Left kidney (tissue), 8 donors: ENCODE results near the gene MLLT10. TPM values are rescaled to one million over a fixed set of nuclear protein-coding genes. Genes with fewer than 3 reads are reported as not detected.

Experiments
- DNase-seq: peaks from one replicate; pipeline ENCODE4 v3.0.0-alpha.2; 2013
- long read RNA-seq, 8 donors: transcript quantifications; one replicate each; lab custom pipeline, GENCODE V29; 2026
- polyA plus RNA-seq: library from polyadenylated mRNA; unstranded; fragments of 120-200 nt; gene quantifications from one replicate; pipeline ENCODE4 v1.2.1, GENCODE V29; 2013; ENCODE audit not compliant: insufficient read length

The MLLT10 gene
- polyA plus RNA-seq: 56.9 TPM
- long read RNA-seq, donor 1, partial matches to known transcripts: 0 of 3 reads
- long read RNA-seq, donor 1, other reads (novel, unspliced or antisense): 0 of 3 reads
- long read RNA-seq, donor 2, partial matches to known transcripts: 31 of 33 reads
- long read RNA-seq, donor 2, other reads (novel, unspliced or antisense): 0 of 33 reads
- long read RNA-seq, donor 3, partial matches to known transcripts: 0 of 1 reads
- long read RNA-seq, donor 3, other reads (novel, unspliced or antisense): 0 of 1 reads
- long read RNA-seq, donor 4: 0 reads
- long read RNA-seq, donor 5, full-length matches to known transcripts: 3 of 226 reads
- long read RNA-seq, donor 5, partial matches to known transcripts: 212 of 226 reads
- long read RNA-seq, donor 5, other reads (novel, unspliced or antisense): 11 of 226 reads
- long read RNA-seq, donor 6, partial matches to known transcripts: 0 of 2 reads
- long read RNA-seq, donor 6, other reads (novel, unspliced or antisense): 0 of 2 reads
- long read RNA-seq, donor 7: 0 reads
- long read RNA-seq, donor 8, partial matches to known transcripts: 54 of 88 reads
- long read RNA-seq, donor 8, other reads (novel, unspliced or antisense): 34 of 88 reads

GRCh38 chr10:21533467-21534279, at the start of gene MLLT10:
Gene MLLT10, plus strand, starts transcription at chr10:21534232. Its CDS starts 413 bp downstream, at chr10:21534645.
- DNase-seq: peak; percentile 95

GRCh38 chr10:21487416-21488180, 46.4 kb upstream of the MLLT10 start:
- DNase-seq: no peak

- no peak for DNase-seq
Measured at GRCh38 chr10:21488246-21488956, 45.6 kb upstream of the MLLT10 start.

- DNase-seq: no peak
Measured at GRCh38 chr10:21488957-21489446, 45.0 kb upstream of the MLLT10 start.

GRCh38 chr10:21490028-21490710, 43.9 kb upstream of the MLLT10 start:
- no peak for DNase-seq

GRCh38 chr10:21490711-21491105, 43.3 kb upstream of the MLLT10 start:
- DNase-seq: no peak

GRCh38 chr10:21492421-21492820, 41.6 kb upstream of the MLLT10 start:
- no peak for DNase-seq

- DNase-seq: no peak
Measured at GRCh38 chr10:21493784-21494183, 40.2 kb upstream of the MLLT10 start.

- DNase-seq: no peak
Measured at GRCh38 chr10:21494191-21495001, 39.6 kb upstream of the MLLT10 start.

- no peak for DNase-seq
Measured at GRCh38 chr10:21495002-21495751, 38.9 kb upstream of the MLLT10 start.

- DNase-seq: peak; percentile 95
Measured at GRCh38 chr10:21495752-21496342, 38.2 kb upstream of the MLLT10 start.

- DNase-seq: no peak
Measured at GRCh38 chr10:21496343-21497176, 37.5 kb upstream of the MLLT10 start.

GRCh38 chr10:21497177-21497807, 36.7 kb upstream of the MLLT10 start:
- DNase-seq: peak; percentile 88

- DNase-seq: no peak
Measured at GRCh38 chr10:21498377-21498776, 35.7 kb upstream of the MLLT10 start.

GRCh38 chr10:21498986-21499385, 35.0 kb upstream of the MLLT10 start:
- DNase-seq: no peak

GRCh38 chr10:21499701-21500577, 34.1 kb upstream of the MLLT10 start:
- DNase-seq: no peak
